Endothelial cell of umbilical vein (primary cell): ENCODE measurements around the gene ZFYVE28. TPM values are rescaled to one million over a fixed set of nuclear protein-coding genes. Genes with fewer than 3 reads are reported as not detected.

Experiments
- BruUV-seq: library from RNA; stranded (reverse); fragments of 400-500 nt; replicated peaks from 2 replicates; lab custom pipeline; 2021; lab: Mats Ljungman, UMichigan
- CTCF ChIA-PET: fragments of 300-600, 350-600 bp; sonication (Branson Sonifier 250); formaldehyde crosslinking; loops from one replicate; lab custom pipeline; 2021; ENCODE audit warnings: antibody characterized with exemption, inconsistent platforms; lab: Charles Lee
- POLR2A ChIA-PET: fragments of 300-600, 350-600 bp; sonication (Branson Sonifier 250); formaldehyde crosslinking; loops from one replicate; lab custom pipeline; 2021; ENCODE audit warnings: antibody characterized with exemption, inconsistent platforms; lab: Charles Lee
- DNase-seq: peaks from one replicate; pipeline ENCODE4 v3.0.0-alpha.2; 2011; ENCODE audit warnings: low read depth, low spot score
- FAIRE-seq: peaks from 2 replicates; lab custom pipeline; 2011; peaks lifted over from hg19 to GRCh38; lab: Jason Lieb, UNC
- H2AFZ ChIP-seq: 2 replicates; pipeline ENCODE4 v1.6.0; 2012; ENCODE audit warnings: low read depth, low read length, control low read depth, inconsistent platforms
- H3K27ac ChIP-seq: 2 replicates; pipeline ENCODE4 v1.5.1; 2011; ENCODE audit warnings: low read depth, mild to moderate bottlenecking, control low read depth, low read length, moderate library complexity; ENCODE audit not compliant: insufficient read depth
- H3K27me3 ChIP-seq, 2 experiments: 2 replicates each; pipeline versions ENCODE4 v1.6.0 to v1.6.1; 2011; ENCODE audit warnings: low read length in 2 of 2, mixed read lengths in 1 of 2; ENCODE audit not compliant: control insufficient read depth in 2 of 2, insufficient read depth in 2 of 2
- H3K36me3 ChIP-seq, 2 experiments: 2 replicates in 1 of 2; 3 replicates in 1 of 2; pipeline ENCODE4 v1.5.1; 2011; ENCODE audit warnings: low read length in 2 of 2, mild to moderate bottlenecking in 1 of 2, moderate library complexity in 1 of 2; ENCODE audit not compliant: control insufficient read depth in 2 of 2, insufficient read depth in 2 of 2; ENCODE audit errors: extremely low read depth in 1 of 2
- H3K4me1 ChIP-seq: 3 replicates; pipeline ENCODE4 v1.5.1; 2011; ENCODE audit warnings: mild to moderate bottlenecking, low read length; ENCODE audit not compliant: control insufficient read depth, insufficient read depth; ENCODE audit errors: extremely low read depth
- H3K4me2 ChIP-seq: 2 replicates; pipeline ENCODE4 v1.6.1; 2011; ENCODE audit warnings: low read length, control low read depth, mixed read lengths; ENCODE audit not compliant: insufficient read depth
- H3K4me3 ChIP-seq, 3 experiments: fragments of 200-600 bp in 1 of 3; sonication (generic), shearing (Covaris generic) in 1 of 3; replicated peaks in 1 of 3; 2 replicates each; pipeline ENCODE4 v1.5.1; 2011 to 2016; ENCODE audit warnings: control low read depth in 3 of 3, low read length in 3 of 3, mild to moderate bottlenecking in 2 of 3, inconsistent platforms in 1 of 3, low read depth in 1 of 3, moderate library complexity in 1 of 3; ENCODE audit not compliant: insufficient read depth in 1 of 3
- H3K79me2 ChIP-seq: 2 replicates; pipeline ENCODE4 v1.6.0; 2012; ENCODE audit warnings: low read length, inconsistent platforms; ENCODE audit not compliant: control insufficient read depth, insufficient read depth
- H3K9ac ChIP-seq: replicated peaks from 2 replicates; pipeline ENCODE3; 2011; ENCODE audit warnings: low read length, control low read depth; ENCODE audit not compliant: insufficient read depth; ENCODE audit errors: extremely low read depth
- H3K9me1 ChIP-seq: replicated peaks from 3 replicates; pipeline ENCODE4 v1.6.0; 2011; ENCODE audit warnings: mild to moderate bottlenecking, low read length; ENCODE audit not compliant: control insufficient read depth, insufficient read depth; ENCODE audit errors: extremely low read depth
- H3K9me3 ChIP-seq: replicated peaks from 2 replicates; pipeline ENCODE4 v1.5.1; 2012; ENCODE audit warnings: low read length, inconsistent platforms; ENCODE audit not compliant: control insufficient read depth, insufficient read depth
- H4K20me1 ChIP-seq: replicated peaks from 2 replicates; pipeline ENCODE3; 2011; ENCODE audit warnings: mild to moderate bottlenecking, low read length; ENCODE audit not compliant: control insufficient read depth, insufficient read depth; ENCODE audit errors: extremely low read depth
- CTCF ChIP-seq, 2 donors: IDR thresholded peaks; 1 replicate in 1 of 2; 2 replicates in 1 of 2; pipeline ENCODE4 v1.5.1; 2011; ENCODE audit warnings: low read length in 2 of 2, mild to moderate bottlenecking in 2 of 2, moderate library complexity in 2 of 2, control low read depth in 1 of 2, inconsistent platforms in 1 of 2, low read depth in 1 of 2; ENCODE audit not compliant: insufficient read depth in 1 of 2; ENCODE audit errors: extremely low read depth in 1 of 2
- EZH2 ChIP-seq: IDR thresholded peaks from 2 replicates; pipeline ENCODE4 v1.6.1; 2012; ENCODE audit warnings: borderline replicate concordance, low read depth, mild to moderate bottlenecking, moderate library complexity, low read length, inconsistent platforms; ENCODE audit not compliant: severe bottlenecking
- FOS ChIP-seq: IDR thresholded peaks from 2 replicates; pipeline ENCODE4 v1.6.1; 2011; ENCODE audit warnings: mild to moderate bottlenecking, low read length, moderate library complexity, borderline replicate concordance; ENCODE audit not compliant: insufficient read depth
- GATA2 ChIP-seq: IDR thresholded peaks from 2 replicates; pipeline ENCODE4 v1.7.0; 2011; ENCODE audit warnings: low read depth, mild to moderate bottlenecking, moderate library complexity, mixed read lengths, low read length; ENCODE audit not compliant: insufficient read length, insufficient read depth
- JUN ChIP-seq: IDR thresholded peaks from 2 replicates; pipeline ENCODE4 v1.6.1; 2011; ENCODE audit warnings: borderline replicate concordance, low read depth; ENCODE audit not compliant: insufficient read length, insufficient read depth
- MAX ChIP-seq: IDR thresholded peaks from 2 replicates; pipeline ENCODE4 v1.6.1; 2011; ENCODE audit not compliant: insufficient read depth, insufficient read length
- MYC ChIP-seq: IDR thresholded peaks from one replicate; pipeline ENCODE4 v1.6.1; 2011; ENCODE audit warnings: mild to moderate bottlenecking, low read depth, low read length
- POLR2A ChIP-seq: IDR thresholded peaks from 2 replicates; pipeline ENCODE4 v1.6.1; 2012; ENCODE audit warnings: low read depth, mild to moderate bottlenecking, control low read depth, low read length
- POLR2AphosphoS5 ChIP-seq: IDR thresholded peaks from 2 replicates; pipeline ENCODE4 v1.6.1; 2012; ENCODE audit warnings: low read depth, mild to moderate bottlenecking, control low read depth, low read length, moderate library complexity; ENCODE audit not compliant: insufficient read depth
- dilution Hi-C: fragments of 300-500 bp; cut with MboI; formaldehyde crosslinking; loops from one replicate; pipeline ENCODE4 v1.15.0; 2019; ENCODE audit warnings: low sequenced_read_pairs; ENCODE audit not compliant: extremely low pct_ligation_motif_present
- intact Hi-C: fragments of 100-400 bp; cut with micrococcal nuclease; formaldehyde crosslinking; loops from one replicate; pipeline ENCODE4 v1.10.0; 2022
- polyA plus RNA-seq, 4 experiments: library from polyadenylated mRNA; depleted of rRNA in 3 of 4; stranded (reverse) in 3 of 4; unstranded in 1 of 4; fragments of >200 nt; gene quantifications; 2 replicates each; pipeline versions ENCODE4 v1.2.1 to v1.2.3, GENCODE V29; 2011 to 2012; ENCODE audit warnings: missing spikeins in 1 of 4
- total RNA-seq: library from RNA; stranded (reverse); gene quantifications from 2 replicates; pipeline ENCODE4 v1.2.3, GENCODE V29; 2021

Gene ZFYVE28
- total and polyA plus RNA-seq, 2 donors (not counting 3 experiments of a cell fraction or from before 2014, with no cell fraction given) = 5.8 to 7.1 TPM

GRCh38 chr4:2320746-2321145 is 97.7 kb downstream of the ZFYVE28 start:
- no peaks in the 10 kb centered on the region for H3K9me1 ChIP-seq
- CTCF ChIA-PET = interaction anchor here (0.8 to 1.6 kb wide), 2 partner anchors 10 to 16 kb away, joined by 3 to 4 read pairs; no protein-coding TSS in a partner anchor
- POLR2A ChIA-PET = interaction anchor here (0.6 kb wide), 1 partner anchor 386 kb away, joined by 6 read pairs; no protein-coding TSS in a partner anchor
- DNase-seq = no peak
- FAIRE-seq = no peak
- no peak overlapping the region for H3K27ac ChIP-seq
- H3K27me3 ChIP-seq = no peaks in the 10 kb centered on the region
- intact Hi-C loops (no loop called here), dilution Hi-C loops (no loop called here)
- no peak overlapping the region for H3K9ac ChIP-seq
- no peaks in the 10 kb centered on the region for H3K9me3 ChIP-seq
- TF ChIP-seq MYC (no peak), POLR2A (no peak), CTCF (IDR thresholded peaks at IDR 0.05; ENCODE audit: extremely low read depth in 1 of 2, insufficient read depth in 1 of 2, low read depth in 1 of 2, low read length in 2 of 2) (no peak), JUN (no peak), POLR2AphosphoS5 (no peak), MAX (no peak), GATA2 (no peak), EZH2 (no peak), FOS (no peak)
- H3K4me3 ChIP-seq = no peak overlapping the region
- no peaks in the 10 kb centered on the region for H3K36me3 ChIP-seq
- no peak overlapping the region for H2AFZ ChIP-seq
- no peaks in the 10 kb centered on the region for H3K4me1 ChIP-seq
- H3K4me2 ChIP-seq = no peak overlapping the region
- no TSS peak for BruUV-seq
- no peaks in the 10 kb centered on the region for H4K20me1 ChIP-seq
- H3K79me2 ChIP-seq = no peaks in the 10 kb centered on the region
